ENCODE measurements around the gene EBF3.
A peak's percentile ranks its signal among the peaks of the same experiment; 100 is the strongest.

EBF3 gene

DNA sequence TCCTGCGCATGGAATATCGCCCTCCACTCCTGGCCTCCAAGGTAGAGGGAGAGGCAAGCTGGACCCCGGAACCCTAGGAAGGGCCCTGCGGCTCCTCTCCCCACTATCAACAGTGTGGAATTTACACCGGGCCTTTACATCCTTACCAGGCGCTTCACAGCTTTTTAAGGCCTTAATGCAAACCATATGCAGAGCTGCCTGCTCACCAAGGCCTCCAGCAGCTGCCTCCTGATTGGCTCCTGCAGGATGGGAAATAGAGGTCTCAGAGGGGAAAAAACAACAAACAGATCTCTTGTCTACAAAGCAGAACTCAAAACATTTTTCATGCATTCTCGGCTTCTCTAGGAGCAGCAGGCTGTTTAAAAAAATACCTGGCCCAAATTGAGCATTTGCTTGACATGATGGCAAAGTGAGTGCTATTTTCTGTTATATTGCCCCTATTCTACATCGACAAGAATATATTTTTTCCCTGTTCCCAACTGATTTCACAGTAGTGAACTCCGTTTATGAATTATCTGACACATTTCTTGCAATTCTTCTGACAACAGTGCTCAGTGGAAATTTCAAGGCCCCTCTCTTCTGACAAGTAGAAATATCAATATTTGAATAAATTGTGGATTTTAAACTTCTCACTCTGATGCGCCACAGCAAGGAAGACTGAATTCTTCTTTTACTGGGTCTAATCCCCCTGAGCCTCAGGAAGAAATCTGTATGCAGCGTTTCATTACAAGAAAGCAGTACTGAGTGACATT is 51.7 kb downstream of the EBF3 start:
- peak; percentile 45 to 48 for DNase-seq (ENCODE audit: low read depth in 2 of 2)

DNA sequence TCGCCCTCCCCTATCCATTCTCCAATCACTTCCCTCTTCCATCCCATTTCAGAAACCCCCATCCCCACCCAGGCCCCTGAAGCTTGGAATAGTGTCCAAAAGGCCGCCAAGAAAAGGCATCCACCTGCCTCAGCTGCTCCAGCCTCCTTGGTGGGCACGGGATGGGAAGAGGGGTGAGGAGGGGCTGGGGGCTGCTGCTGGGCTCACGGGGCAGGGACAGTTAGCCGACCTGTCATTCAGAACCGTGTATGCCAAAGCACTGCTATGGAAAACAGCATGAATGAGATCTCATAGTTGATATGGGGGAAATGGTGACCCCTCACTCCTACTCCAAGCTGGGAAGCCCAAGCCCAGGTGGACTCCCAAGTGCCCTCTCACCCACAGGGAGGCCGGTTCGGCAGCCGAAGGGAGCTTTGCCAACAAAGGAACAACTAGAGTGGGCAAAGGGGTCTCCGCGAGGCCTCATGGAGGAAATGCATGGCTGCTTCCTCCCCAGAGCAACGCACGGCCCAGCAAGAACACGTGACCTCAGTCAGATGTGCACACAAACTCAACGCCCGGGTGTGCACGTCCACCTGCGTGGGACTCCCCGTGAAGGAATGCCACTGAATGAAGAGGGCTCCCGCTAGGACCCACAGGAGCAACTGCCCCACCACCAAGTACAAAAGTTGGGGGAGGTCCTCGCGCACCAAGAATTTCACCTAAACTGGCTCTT is 52.5 kb downstream of the EBF3 start:
- no peak for DNase-seq (ENCODE audit: low read depth in 2 of 2)

- no peak for DNase-seq (ENCODE audit: low read depth in 2 of 2)
These were observed 53.2 kb downstream of the EBF3 start for GRCh38 chr10:129910861-129911260.

DNA sequence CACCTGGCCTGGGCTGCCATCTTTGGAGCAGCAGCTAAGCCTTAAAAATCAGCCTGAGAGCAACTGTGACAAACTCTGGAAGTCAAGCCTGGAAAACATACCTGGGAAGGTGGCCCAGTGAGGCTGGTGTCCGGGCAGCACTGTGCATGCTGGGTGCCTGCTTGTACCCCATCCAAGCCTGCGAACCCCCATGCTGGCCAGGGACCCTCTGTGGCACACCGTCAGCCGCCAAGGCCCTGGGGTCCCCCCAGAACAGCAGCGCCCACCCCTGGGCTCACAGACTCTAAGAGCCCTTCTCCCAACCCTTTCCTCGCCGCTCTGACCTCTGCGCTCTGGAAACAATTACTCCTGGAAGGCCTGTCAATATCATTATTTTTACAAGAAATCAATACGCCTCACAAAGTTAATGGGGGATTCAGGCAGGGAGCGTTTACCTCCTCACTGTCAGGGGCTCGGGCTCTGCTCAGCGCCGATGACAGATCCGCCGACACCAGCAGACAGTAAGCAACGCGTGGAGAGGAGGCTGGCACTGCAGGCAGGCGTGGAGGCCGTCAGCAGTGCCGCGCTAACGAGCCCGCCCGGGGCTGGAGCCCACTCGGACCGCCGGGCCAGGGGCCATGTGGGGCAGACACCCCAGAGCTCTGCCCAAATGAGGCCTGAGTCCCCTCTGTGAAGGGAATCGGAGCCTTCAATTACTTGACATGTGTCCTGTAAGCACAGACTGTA is 54.4 kb downstream of the EBF3 start:
- DNase-seq (ENCODE audit: low read depth in 2 of 2): no peak

DNA sequence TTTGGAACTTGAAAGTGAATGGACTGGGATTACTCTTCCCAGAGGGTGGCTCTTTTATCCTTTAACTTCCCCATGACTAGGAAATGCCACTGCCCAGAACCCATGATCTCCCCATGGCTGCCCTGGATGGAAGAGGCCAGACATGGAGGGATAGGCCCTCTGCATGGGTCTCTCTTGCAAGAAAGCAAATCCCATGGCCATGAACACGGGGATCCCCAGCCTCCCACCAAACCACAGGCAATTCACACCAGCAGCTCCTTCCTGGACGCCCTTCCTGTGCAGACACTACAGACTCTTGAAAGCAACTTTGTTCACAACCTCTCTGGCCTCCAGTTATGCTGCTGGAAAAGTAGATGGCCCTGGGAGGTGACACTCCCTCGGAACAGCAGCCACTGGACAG is 55.0 kb downstream of the EBF3 start:
- DNase-seq (ENCODE audit: low read depth in 2 of 2): no peak

DNA sequence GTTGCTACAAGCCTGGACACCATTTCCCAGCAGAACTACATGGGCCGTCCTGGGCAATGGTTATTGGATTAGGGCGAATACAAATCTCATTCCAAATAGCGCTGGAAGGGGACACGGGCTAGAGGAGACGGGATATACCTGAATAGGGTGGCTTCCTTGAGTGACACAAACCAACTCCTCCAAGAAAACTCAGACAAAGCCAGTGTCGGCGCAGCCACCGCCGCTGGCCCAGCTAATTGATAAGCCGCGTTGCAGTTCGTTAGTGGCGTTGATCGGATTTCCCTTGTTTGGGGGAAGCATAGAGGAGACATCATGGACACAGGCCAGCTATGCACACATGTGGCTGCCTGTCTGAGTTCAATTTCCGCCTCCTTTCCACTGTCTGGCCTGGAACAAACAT is 55.7 kb downstream of the EBF3 start:
- no peak for DNase-seq (ENCODE audit: low read depth in 2 of 2)

DNA sequence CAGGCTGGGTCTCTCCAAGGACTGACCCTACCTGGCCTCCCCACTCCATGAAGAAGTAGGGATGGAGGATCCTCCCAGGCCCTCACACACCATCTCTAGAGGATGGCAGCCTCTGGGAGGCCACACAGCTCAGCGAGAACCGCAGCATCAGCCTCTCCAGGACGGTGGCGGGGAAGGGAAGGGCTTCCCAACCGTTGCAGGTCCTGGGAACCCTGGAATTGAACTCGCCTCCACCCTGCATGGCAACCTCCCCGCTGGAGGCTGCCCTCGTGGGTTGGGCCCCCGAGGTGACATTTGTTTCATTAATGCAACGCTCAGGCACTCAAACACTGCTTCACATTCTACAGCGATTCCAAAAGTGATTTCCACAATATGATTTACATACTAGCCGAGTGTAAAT is 58.5 kb downstream of the EBF3 start:
- DNase-seq (ENCODE audit: low read depth in 2 of 2): no peak

DNA sequence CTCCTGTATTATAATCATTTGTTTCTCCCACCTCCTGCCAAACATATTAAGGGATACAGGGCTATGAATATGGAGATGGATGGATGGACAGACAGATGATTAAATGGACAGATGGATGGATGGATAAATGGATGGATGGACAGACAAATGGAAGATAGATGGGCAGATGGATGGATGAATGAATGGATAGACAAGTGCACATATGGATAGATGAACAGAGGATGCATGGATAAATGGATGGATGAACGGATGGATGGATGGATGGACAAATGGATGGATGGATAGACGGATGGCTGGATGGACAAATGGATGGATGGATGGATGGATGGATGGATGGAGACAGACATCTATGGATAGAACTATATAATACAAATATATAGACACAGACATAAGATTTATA is 59.8 kb downstream of the EBF3 start:
- no peak for DNase-seq (ENCODE audit: low read depth in 2 of 2)

- no peak for DNase-seq (ENCODE audit: low read depth in 2 of 2)
These were observed 62.6 kb downstream of the EBF3 start for GRCh38 chr10:129901389-129902006.

DNA sequence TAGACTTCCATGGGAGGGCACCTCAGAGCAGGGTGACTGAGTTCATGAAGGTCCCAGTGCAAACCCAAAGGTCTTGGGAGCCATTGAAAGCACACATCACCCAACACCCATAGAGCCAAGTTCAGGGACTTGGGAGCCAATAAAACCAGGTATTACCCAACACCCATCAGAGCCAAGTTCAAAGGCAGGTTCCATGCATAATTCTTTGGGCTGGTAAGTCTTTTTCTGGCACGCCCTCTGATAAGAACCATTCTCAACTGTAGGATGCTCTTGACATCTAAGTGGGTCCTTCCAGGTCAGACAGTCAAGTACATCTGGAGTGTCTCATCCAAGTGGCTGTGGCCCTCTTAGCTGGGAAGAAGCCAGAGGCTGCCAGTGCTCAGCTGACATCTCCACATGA is 63.2 kb downstream of the EBF3 start:
- no peak for DNase-seq (ENCODE audit: low read depth in 2 of 2)

- no peak for DNase-seq (ENCODE audit: low read depth in 2 of 2)
These were observed 64.6 kb downstream of the EBF3 start for GRCh38 chr10:129899276-129900130.

GRCh38 chr10:129898706-129899268 is 65.3 kb downstream of the EBF3 start:
- DNase-seq (ENCODE audit: low read depth in 2 of 2): no peak

DNA sequence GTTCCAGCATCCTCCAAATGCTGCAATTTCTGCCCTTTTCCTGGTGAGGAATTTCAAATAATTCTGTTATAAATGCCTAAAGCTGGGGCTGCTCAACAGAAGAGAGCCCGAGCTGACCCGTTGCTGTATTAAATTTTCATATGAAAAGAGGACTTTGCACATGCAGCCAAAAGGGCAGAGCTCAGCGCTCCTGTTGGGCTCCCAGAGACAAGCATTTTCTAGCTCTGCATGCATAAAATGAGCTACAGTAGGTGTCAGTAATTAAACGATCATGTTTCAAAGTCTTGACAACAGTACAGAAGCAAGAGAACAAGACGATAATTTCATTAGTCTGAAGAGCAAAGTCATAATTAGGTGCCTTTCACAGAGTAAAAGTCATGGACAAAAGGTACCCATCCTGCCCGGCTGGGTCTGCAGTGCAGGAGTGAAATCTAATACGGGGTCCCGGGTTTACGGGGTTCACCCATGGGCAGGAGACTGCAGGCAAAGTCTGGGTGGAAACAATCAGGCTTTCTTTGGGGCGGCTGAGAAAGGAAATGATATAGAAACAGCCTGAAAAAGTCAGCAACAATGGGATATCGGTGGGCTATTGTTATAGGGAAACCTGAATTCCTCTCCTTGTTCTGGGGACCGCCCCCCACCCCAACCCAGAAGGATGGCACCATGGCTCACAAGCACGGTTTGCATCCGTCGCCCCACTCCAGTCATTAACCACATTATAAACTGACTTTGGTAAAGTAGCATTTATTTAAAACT is 66.0 kb downstream of the EBF3 start:
- no peak for DNase-seq (ENCODE audit: low read depth in 2 of 2)

GRCh38 chr10:129896860-129897200 is 67.2 kb downstream of the EBF3 start:
- DNase-seq (ENCODE audit: low read depth in 2 of 2): no peak

DNA sequence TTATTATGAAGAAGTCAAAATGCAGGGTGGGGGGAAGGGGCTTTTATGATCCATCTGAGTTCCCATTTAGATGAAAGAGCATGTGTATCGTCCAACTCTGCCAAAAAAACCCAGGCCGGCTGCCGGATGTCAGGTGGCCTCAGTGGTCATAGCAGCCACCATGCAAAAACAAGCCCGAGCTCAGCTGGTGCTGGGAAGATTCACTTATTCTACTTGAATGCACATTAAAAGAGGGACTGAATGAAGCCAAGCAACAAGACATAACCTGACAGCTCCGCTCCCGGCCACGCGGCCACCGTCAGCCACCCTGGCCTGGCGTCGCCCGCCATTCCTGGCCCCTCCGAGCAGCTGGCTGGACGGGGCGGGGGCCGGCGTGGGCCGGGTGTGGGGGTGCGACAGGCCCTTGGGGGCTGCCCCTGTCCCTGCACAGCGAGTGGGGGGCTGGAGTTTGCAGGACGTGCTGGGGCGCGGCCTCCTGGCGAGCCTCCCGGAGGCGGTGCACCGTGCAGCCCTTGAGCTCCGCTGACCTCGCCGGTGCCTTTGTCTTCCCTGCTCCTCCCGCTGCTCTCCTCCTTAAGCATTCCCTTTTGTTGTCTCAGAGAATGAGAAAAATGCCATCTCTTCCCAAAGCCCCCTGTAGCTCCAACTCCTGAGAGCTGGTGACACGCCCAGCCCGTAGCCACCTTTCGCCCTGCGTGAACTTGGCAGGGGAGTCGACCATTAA is 67.8 kb downstream of the EBF3 start:
- DNase-seq (ENCODE audit: low read depth in 2 of 2): no peak

GRCh38 chr10:129895811-129896135 is 68.3 kb downstream of the EBF3 start:
- no peak for DNase-seq (ENCODE audit: low read depth in 2 of 2)

DNA sequence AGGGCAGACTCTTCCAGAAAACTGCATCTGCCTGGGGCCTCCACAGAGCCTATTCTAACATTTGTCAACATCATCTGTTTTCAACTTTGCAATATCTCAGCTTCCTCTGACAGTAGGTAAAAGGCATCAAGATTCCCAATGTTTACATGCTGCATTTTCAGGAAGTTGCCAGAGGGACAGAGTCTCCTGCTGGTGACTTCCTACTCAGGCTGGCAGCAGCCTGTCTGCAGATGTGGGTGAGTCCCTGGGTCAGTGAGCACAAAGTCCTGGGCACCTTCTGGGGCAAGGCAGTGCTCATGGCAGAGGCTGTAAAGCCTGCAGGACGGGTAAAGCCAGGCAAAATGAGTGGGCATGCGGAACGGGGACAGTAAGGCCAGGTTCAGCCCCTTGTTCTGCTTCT is 69.4 kb downstream of the EBF3 start:
- no peak for DNase-seq (ENCODE audit: low read depth in 2 of 2)

- no peak for DNase-seq (ENCODE audit: low read depth in 2 of 2)
These were observed 70.7 kb downstream of the EBF3 start for GRCh38 chr10:129893104-129894089.

All from fibroblast of skin of left quadriceps (primary cell).